Measurements from ENCODE around the gene LCMT1.
"Not testable (repeated sequence)": the region's sequence is repeated elsewhere in the genome, so short reads cannot be mapped to it uniquely, and the experiment has no call there.

Gene LCMT1

DNA sequence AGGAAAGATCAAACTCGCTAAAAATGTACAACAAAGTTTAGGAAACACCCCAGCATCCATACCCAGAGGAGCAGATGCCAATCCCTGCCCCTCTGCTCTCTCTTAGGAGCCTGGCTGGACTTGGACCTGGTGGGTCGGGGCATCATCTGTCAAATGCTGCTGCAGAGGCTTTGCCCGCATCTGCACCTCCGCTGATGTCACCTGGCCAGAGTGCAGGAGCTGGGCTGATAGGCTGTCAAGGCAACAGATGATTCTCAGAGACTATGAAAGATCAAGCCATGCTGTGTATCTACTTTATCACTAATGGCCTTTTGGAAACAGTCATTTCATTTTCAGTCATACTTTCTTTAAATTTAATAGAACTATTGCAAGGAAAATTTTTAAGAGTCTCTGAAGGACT, 15.9 kb upstream of the LCMT1 start:
- DNase-seq (ENCODE audit: low read depth): no peak

DNA sequence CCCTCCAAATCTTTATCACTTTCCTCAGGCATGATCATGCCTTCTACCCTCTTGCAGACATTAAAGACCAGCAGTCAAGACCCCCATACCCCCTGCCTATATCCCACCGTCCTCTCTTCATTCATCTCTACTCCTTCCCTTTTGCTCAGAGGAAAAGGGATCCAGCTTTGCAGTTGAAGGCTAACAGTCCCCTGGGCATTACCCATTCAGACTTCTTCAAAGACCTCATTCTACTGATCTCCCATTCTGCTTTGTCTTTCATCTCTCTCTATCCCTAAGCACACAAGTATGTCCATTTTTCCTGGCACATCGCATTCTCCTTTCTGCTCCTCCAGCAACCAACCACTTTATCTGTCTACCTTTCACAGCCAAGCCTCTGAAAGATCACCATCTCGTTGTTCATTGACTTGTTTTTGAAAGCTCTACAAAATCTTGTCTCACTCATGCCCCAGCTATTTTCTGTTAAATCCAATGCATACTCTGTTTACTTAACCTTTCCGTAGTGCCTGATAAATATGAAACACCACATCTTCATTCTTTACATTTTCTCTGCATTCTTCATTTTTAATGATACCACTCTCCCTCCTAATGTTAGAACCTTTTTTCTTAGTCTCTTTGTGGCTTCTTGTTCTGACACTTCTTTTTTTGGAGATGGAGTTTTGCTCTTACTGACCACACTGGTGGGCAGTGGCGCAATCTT, 14.1 kb upstream of the LCMT1 start:
- DNase-seq (ENCODE audit: low read depth): no peak

DNA sequence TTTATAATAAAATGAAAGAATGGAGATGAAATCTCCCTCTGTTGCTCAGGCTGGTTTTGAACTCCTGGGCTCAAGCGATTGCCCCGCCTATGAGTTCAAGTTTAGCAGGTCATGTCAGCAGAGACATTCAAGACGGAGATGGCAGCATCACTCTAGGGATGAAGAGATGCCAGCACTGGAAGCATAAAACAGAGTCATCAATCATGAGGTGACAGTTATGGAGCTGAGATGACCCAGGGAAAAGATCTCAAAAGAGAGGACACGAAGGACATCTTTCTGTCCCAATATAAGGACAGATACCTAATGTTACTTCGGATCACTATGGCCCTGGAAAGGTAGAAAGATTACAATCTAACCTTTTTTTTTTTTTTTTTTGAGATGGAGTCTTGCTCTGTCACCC, 11.0 kb upstream of the LCMT1 start:
- no peak for DNase-seq (ENCODE audit: low read depth)

DNA sequence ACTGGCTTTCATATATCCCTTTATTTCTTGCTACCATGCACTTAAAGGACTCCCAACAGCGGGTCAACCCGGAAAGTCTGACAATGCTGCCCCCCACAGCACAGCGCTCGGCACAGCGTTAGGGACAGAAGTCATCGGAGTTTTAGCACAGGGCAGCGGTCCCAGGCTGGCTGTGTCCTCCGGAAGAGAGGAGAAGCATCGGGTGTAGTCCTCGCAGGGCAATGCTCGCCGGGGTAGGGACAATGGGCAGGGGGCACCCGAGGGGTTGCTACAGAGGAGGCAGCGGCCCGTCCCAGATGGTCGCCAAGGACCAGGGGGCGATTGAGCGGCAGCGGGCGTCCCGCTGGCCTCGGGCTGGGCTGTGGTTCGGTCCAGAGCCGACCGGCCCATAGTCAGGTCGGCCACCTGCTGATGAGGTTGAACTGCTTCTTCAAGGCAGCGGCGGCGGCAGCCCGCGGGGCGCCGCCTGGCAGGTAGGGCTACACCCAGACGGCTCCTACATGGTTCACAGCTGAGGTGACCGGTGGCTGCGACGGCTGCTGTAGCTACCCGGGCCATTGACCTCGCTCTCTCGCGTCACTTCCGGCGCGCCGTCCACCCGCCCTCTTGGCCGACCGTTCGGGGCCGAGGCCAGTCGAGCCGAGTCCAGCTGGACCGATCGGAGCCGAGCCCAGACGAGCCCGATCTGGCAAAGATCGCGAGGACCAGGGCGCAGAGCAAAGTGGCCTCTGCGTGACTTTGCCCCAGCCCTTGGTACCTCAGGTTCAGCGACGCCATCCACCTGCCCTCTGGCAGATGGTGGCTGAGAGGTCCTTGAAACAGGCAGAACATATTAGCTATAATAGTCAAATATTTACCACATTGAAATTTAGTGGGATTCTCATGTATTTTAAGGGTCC, 4.7 kb upstream of the LCMT1 start:
- DNase-seq (ENCODE audit: low read depth): peak; percentile 59

GRCh38 chr16:25107466-25107792, 4.1 kb upstream of the LCMT1 start:
- no peak for DNase-seq (ENCODE audit: low read depth)

DNA sequence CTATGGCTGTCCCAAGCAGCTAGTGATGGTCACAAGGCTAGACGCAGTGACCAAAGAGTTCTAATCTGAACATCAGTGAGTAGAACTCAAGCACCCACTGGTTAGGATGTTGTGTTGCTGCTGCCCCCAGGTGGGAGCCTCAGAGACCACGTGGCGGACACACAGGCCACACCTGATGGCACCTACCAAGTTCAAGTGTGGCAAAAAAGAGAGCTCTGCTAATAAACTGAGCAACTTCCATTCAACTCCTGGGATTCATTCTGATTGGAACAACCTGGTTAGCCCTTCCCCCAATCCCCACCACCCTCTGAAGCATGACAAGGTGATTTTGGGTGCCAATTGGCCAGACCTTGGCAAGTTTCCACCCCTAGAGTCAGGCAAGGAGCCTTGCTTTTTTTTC, 3.5 kb upstream of the LCMT1 start:
- no peak for DNase-seq (ENCODE audit: low read depth)

DNA sequence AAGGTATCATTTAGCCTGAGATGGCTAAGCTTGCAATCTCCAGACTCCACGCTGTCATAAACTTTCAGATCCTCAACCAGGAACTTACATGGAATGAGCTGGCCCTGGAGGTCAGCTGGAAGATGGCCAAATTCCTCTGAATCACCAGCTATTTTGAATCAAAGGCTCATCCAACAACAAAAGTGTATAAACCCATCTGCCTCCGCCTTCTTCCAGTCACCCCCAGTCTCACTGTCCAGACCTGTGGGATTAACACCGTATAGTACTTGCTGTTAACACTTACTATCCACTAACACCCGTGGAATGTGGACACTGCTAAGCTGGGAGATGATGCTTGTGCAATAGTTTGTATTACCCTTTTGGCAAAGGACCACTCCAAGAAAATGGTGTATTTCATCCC, 1.9 kb upstream of the LCMT1 start:
- DNase-seq (ENCODE audit: low read depth): no peak

- DNase-seq (ENCODE audit: low read depth): no peak
Measured at GRCh38 chr16:25110387-25110947, 1.1 kb upstream of the LCMT1 start.

- no peak for DNase-seq (ENCODE audit: low read depth)
Measured at GRCh38 chr16:25114121-25114520, 2.6 kb downstream of the LCMT1 start.

DNA sequence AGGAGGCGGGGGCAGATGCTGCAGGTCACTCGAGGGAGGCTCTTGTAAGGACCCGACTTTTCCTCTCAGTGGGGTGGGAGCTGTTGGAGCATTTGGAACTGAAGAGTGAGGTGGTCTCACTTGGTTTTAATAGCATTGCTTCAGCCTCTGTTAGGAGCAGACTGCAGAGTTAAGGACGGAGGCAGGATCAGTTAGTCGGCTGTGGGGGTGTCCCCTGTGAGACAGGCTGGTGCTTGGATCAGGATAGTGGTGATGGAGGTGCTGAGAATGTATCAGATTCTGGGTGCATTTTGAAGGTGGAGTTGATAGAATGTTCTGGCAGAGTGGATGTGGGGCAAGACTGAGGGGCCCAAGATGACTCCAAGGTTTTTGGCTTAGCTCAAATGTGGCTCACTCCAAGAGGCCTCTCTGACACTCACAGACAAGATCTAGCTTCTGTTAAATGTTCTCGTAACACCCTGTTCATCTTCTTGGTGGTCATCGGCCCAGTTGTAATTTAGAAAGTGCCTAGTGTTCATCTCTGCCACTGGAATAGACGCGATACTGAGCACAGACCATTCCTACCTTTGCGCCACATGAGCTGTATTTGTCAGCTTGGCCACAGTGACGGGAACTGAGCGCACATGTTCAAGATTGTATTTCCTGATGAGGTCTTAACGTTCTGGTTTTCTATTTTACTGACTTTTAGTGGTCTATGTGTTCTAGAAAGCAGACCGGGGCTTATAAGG, 7.5 kb downstream of the LCMT1 start:
- DNase-seq (ENCODE audit: low read depth): no peak

GRCh38 chr16:25121824-25122600, 10.5 kb downstream of the LCMT1 start:
- DNase-seq (ENCODE audit: low read depth): no peak

DNA sequence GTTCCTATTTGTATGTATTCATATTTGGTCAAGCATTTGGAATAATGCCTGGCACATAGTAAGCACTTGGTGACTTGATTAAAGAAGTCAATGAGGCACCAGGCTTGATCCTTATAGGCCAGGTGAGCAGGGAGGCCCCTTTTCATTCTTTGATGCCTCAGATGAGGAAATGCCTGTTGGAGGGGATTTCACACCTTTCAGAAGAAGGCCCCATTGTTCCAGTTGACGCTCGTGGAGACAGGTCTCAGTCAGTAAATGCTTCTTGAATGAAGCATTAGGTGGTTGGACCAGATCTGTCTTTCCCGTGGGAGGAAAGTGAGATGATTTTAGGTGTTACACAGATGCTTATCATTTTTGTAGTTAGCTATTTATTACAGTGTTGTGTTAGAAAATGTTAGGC, 13.0 kb downstream of the LCMT1 start:
- DNase-seq (ENCODE audit: low read depth): no peak

DNA sequence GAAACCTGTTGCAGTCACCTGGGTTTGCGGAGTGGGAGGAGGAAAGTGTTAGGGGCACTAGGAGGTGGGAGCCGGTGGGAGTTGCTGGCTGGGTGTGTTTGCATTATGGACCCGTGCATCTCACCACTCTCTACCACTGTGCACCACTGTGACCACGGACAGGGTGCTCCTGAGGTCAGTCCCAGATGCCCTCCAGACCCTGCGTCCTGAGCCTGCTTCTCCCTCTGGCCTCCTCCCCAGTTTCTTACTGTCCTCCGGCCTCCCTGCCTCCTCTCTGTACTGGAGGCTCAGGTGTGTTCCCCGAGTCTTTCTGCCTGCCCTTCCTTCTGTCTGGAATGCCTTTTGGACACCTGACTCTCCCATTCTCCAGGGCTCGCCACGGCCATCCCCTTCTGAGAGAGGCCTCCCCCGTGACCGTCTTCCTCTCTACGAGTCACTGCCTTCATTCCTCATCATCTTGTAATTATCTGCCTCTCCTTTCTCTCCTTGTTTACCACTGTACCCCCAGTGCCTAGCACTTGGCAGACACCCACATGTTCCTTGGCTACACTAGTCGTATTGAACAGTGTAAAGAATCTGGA, 14.6 kb downstream of the LCMT1 start:
- not testable (repeated sequence) for DNase-seq (ENCODE audit: low read depth)

DNA sequence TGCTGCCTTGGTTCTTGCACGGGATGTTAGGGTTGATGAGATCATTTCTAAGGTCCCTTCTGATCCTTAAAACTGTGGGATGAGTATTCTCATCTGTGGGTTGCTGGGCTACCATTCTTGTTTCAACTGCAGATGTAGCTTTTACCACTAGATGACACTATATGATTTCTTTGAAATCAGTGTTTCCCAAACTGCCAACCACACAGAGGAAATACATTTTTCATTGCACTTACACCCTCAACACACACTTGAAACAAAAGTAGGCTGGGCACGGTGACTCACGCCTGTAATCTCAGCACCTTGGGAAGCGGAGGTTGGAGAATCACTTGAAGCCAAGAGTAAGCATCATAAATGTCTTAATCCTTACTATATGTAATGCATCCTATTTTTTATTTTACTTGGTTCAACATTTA, 15.3 kb downstream of the LCMT1 start:
- DNase-seq (ENCODE audit: low read depth): no peak

GRCh38 chr16:25132751-25133150, 21.2 kb downstream of the LCMT1 start:
- not testable (repeated sequence) for DNase-seq (ENCODE audit: low read depth)

- no peak for DNase-seq (ENCODE audit: low read depth)
Measured at GRCh38 chr16:25134166-25134700, 22.7 kb downstream of the LCMT1 start.

DNA sequence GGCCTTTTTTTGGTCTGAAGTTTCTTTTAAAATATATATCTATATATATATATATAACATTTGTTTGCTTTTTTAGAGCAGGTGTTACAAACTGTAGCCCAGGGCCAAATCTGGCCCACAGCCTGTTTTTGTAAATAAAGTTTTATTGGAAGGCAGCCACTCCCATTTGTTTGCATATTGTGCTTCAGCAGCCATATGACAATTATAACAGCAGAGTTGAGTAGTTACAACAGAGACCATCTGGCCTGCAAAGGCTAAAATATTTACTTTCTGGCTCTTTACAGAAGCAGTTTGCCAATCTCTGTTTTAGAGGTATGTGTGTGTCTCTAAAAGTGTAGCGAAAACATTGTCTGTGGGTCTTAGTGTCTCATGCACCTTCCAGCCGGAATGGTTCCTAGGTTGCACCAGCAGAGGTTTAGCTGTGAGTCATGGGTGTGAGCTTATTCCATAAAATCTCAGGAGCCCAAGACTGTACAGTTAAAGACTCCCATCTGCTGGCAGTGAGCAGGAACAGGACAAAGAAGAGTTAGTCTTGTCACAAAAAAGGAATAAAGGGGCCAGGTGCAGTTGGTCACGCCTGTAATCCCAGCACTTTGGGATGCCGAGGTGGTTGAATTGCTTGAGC, 23.8 kb downstream of the LCMT1 start:
- DNase-seq (ENCODE audit: low read depth): no peak

- no peak for DNase-seq (ENCODE audit: low read depth)
Measured at GRCh38 chr16:25138130-25138529, 26.6 kb downstream of the LCMT1 start.

DNA sequence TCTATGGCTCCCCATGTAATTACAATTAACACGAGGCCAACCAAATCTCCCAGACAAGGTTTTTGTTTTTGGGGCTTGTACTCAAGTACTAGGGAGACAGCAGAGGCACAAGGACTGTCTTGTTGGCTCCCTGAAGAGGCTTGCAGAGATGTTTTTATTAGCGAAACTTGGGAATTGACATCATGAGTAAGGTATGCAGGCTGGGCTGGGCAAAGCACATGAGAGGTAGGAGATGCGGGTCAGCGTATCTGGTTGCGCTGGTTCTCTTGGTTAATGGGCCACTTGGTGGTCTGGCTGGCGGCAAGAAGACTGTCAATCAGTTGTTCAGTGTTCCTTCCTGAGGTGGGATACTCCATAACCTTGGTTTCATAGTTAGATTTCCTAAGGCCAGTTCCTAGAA, 28.9 kb downstream of the LCMT1 start:
- DNase-seq (ENCODE audit: low read depth): no peak

GRCh38 chr16:25141648-25142047, 30.1 kb downstream of the LCMT1 start:
- DNase-seq (ENCODE audit: low read depth): no peak

DNA sequence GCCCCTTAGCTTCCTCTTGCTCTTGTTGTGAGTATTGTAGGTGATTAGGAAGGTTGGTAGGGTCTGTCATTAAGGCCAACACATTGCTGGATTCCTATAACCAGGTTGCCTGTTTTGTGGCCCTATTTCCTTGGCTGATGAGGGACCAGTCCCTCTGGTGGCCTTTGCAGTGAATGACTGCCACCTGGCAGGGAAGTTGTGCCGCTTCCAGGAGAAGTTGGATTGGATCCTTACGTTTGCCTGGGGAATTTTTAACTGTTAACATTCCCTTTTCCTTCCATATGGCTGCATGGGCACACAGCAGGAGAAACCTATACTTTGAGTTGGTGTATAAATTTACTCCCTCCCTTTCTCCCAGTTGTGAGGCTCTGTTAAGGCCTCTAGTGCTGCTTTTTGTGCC, 32.4 kb downstream of the LCMT1 start:
- DNase-seq (ENCODE audit: low read depth): no peak

All from stimulated activated CD8-positive, alpha-beta memory T cell treated with anti-CD3 and anti-CD28 coated beads, Interleukin-7, amount 100 ng/mL, for 24 hours (primary cell).